Measurements from ENCODE around the gene CDC14C. TPM values are rescaled to one million over a fixed set of nuclear protein-coding genes. Genes with fewer than 3 reads are reported as not detected.

The CDC14C gene
- total and polyA plus RNA-seq, 2 of the 4 experiments (the other 2 are of a cell fraction) = under 0.01 TPM; not detected in 1

GRCh38 chr7:48976253-48976652 is 51.9 kb downstream of the CDC14C start:
- Histone ChIP-seq H3K9me3 (ENCODE audit: control insufficient read depth, insufficient read depth, low read length) (no peaks in the 10 kb centered on the region), H4K8ac (ENCODE audit: low read depth in 2 of 2, low read length in 2 of 2) (no peak overlapping the region), H3K4ac (ENCODE audit: low read depth, low read length) (no peak overlapping the region), H4K91ac (ENCODE audit: insufficient read depth, low read depth, low read length) (no peak overlapping the region), H2BK5ac (ENCODE audit: low read depth, low read length, poor library complexity, severe bottlenecking) (no peak overlapping the region), H3K56ac (ENCODE audit: extremely low read depth, insufficient read depth, low read length) (no peak overlapping the region), H4K5ac (ENCODE audit: low read depth, low read length) (no peak overlapping the region), H3K9me1 (ENCODE audit: insufficient read depth, low read length) (no peaks in the 10 kb centered on the region), H3K36me3 (ENCODE audit: control insufficient read depth, insufficient read depth, low read length) (no peaks in the 10 kb centered on the region), H2BK15ac (ENCODE audit: low read depth, low read length) (no peak overlapping the region), H3K27me3 (ENCODE audit: control insufficient read depth, insufficient read depth, low read length) (no peaks in the 10 kb centered on the region), H3K4me1 (ENCODE audit: control insufficient read depth, insufficient read depth, low read length) (no peaks in the 10 kb centered on the region), H3K9ac (ENCODE audit: low read depth, low read length) (no peak overlapping the region), H4K20me1 (ENCODE audit: insufficient read depth, low read length) (no peaks in the 10 kb centered on the region), H3K4me2 (ENCODE audit: low read depth, low read length) (no peak overlapping the region), H3K27ac (ENCODE audit: insufficient read depth, low read length) (no peak overlapping the region), H2BK20ac (ENCODE audit: low read depth, low read length) (no peak overlapping the region), H3K23ac (ENCODE audit: low read depth, low read length) (no peak overlapping the region), H2AFZ (replicated peaks; ENCODE audit: low read length, poor library complexity) (no peak overlapping the region), H2AK5ac (ENCODE audit: low read depth, low read length) (no peak overlapping the region), H3K18ac (ENCODE audit: low read depth, low read length) (no peak overlapping the region), H3K4me3 (ENCODE audit: insufficient read depth, low read depth, low read length) (no peak overlapping the region), H2AK9ac (replicated peaks; ENCODE audit: low read depth, low read length, poor library complexity) (no peak overlapping the region), H3K79me1 (ENCODE audit: low read depth in 1 of 2, low read length in 2 of 2) (no peaks in the 10 kb centered on the region), H2BK120ac (ENCODE audit: low read depth, low read length) (no peak overlapping the region), H3K14ac (replicated peaks; ENCODE audit: low read depth, low read length) (no peak overlapping the region)
- dilution Hi-C loops (cut with HindIII; ENCODE audit: low sequenced_read_pairs, unreplicated experiment) (no loop called here), in situ Hi-C loops (cut with MboI; ENCODE audit: low sequenced_read_pairs) (no loop called here), intact Hi-C loops (cut with micrococcal nuclease) (no loop called here)
- no peak for ATAC-seq (ENCODE audit: low read depth)
- no TSS peak for BruUV-seq (replicated peaks)
- CTCF ChIA-PET = no interaction called here
- no CpG with 5 or more reads among the region's 5 CpGs for WGBS, 2 experiments (ENCODE audit: extremely low coverage in 2 of 2, insufficient read length in 1 of 2)
- DNase-seq = no peak
- TF ChIP-seq USF2 (IDR thresholded peaks at IDR 0.05; ENCODE audit: low read depth, low read length) (no peak), FOS (IDR thresholded peaks at IDR 0.05; ENCODE audit: low read depth, low read length) (no peak), RAD21 (IDR thresholded peaks at IDR 0.05; ENCODE audit: low read length) (no peak), RCOR1 (IDR thresholded peaks at IDR 0.05; ENCODE audit: insufficient replicate concordance, low read length) (no peak), SMC3 (IDR thresholded peaks at IDR 0.05; ENCODE audit: low read depth, low read length) (no peak), POLR2A (IDR thresholded peaks at IDR 0.05; ENCODE audit: low read depth, low read length) (no peak), CEBPB (IDR thresholded peaks at IDR 0.05; ENCODE audit: low read depth, low read length) (no peak)
- POLR2A ChIA-PET (ENCODE audit: unreplicated experiment) = no interaction called here

All from IMR-90 (cell line).